Panc1 (cell line): ENCODE measurements around the gene IWS1. TPM values are rescaled to one million over a fixed set of nuclear protein-coding genes. Genes with fewer than 3 reads are reported as not detected.

Source experiments
- ATAC-seq: fragments of 200-7000 bp; cut with Tn5 transposase; 2 replicates; pipeline ENCODE4 v1.9.1; 2020; ENCODE audit warnings: mild to moderate bottlenecking, moderate library complexity
- BruUV-seq: library from RNA; stranded (reverse); fragments of 400-500 nt; replicated peaks from 2 replicates; lab custom pipeline; 2021; lab: Mats Ljungman, UMichigan
- CTCF ChIA-PET: fragments of 300-600 bp; sonication (Branson Sonifier 250); formaldehyde crosslinking; loops from one replicate; lab custom pipeline; 2022; ENCODE audit warnings: antibody characterized with exemption; lab: Charles Lee
- POLR2A ChIA-PET: fragments of 300-600 bp; sonication (Branson Sonifier 250); formaldehyde crosslinking; loops from one replicate; lab custom pipeline; 2022; ENCODE audit warnings: antibody characterized with exemption; lab: Charles Lee
- DNase-seq: peaks from one replicate; pipeline ENCODE4 v3.0.0-alpha.2; 2010; ENCODE audit warnings: low read depth, low spot score
- H3K27ac ChIP-seq: 2 replicates; pipeline ENCODE4 v1.5.1; 2011; ENCODE audit warnings: mild to moderate bottlenecking, low read length, inconsistent platforms
- H3K27me3 ChIP-seq: fragments of 200-500 bp; sonication (Bioruptor generic); 2 replicates; pipeline ENCODE4 v1.6.0; 2014; ENCODE audit warnings: low read length, inconsistent platforms; ENCODE audit not compliant: control insufficient read depth, insufficient read depth
- H3K36me3 ChIP-seq: fragments of 200-500 bp; sonication (Bioruptor generic); 2 replicates; pipeline ENCODE4 v1.5.1; 2014; ENCODE audit warnings: inconsistent platforms, mild to moderate bottlenecking, low read length, moderate library complexity; ENCODE audit not compliant: control insufficient read depth, insufficient read depth
- H3K4me1 ChIP-seq: 2 replicates; pipeline ENCODE4 v1.5.1; 2011; ENCODE audit warnings: inconsistent platforms, mild to moderate bottlenecking, low read length, moderate library complexity; ENCODE audit not compliant: control insufficient read depth, insufficient read depth
- H3K4me3 ChIP-seq, 2 experiments: 2 replicates each; pipeline ENCODE4 v1.5.1; 2011 to 2012; ENCODE audit warnings: low read depth in 2 of 2, low read length in 2 of 2, mild to moderate bottlenecking in 2 of 2, inconsistent platforms in 1 of 2, moderate library complexity in 1 of 2
- H3K9me3 ChIP-seq: fragments of 200-500 bp; sonication (Bioruptor generic); 2 replicates; pipeline ENCODE4 v1.5.1; 2014; ENCODE audit warnings: low read depth, mild to moderate bottlenecking, inconsistent platforms, low read length, moderate library complexity; ENCODE audit not compliant: control insufficient read depth, insufficient read depth
- CTCF ChIP-seq: fragments of 450-650 bp; IDR thresholded peaks from 2 replicates; pipeline ENCODE4 v1.5.1; 2017; ENCODE audit warnings: mild to moderate bottlenecking
- POLR2AphosphoS5 ChIP-seq: IDR thresholded peaks from 2 replicates; pipeline ENCODE4 v1.6.1; 2012; ENCODE audit warnings: mild to moderate bottlenecking, low read depth, low read length, moderate library complexity
- REST ChIP-seq, 2 experiments: IDR thresholded peaks; 2 replicates each; pipeline ENCODE4 v1.6.1; 2011 to 2012; ENCODE audit warnings: low read depth in 2 of 2, control low read depth in 1 of 2, low read length in 1 of 2, mild to moderate bottlenecking in 1 of 2, moderate library complexity in 1 of 2; ENCODE audit not compliant: insufficient read depth in 1 of 2
- SIN3A ChIP-seq: IDR thresholded peaks from 2 replicates; pipeline ENCODE4 v1.6.1; 2012; ENCODE audit warnings: low read depth, mild to moderate bottlenecking, low read length, moderate library complexity, borderline replicate concordance; ENCODE audit not compliant: insufficient read depth
- TCF7L2 ChIP-seq: IDR thresholded peaks from 2 replicates; pipeline ENCODE4 v1.6.1; 2011; ENCODE audit warnings: mild to moderate bottlenecking, low read depth, low read length, inconsistent platforms
- in situ Hi-C: cut with HindIII; loops from 2 replicates; pipeline ENCODE4 v1.10.0; 2016; ENCODE audit warnings: low sequenced_read_pairs, low pct_unique_long_range_greater_than_20kb
- intact Hi-C: fragments of 100-400 bp; cut with micrococcal nuclease; formaldehyde crosslinking; loops from one replicate; pipeline ENCODE4 v1.10.0; 2022; ENCODE audit not compliant: unreplicated experiment
- total RNA-seq: library from RNA; stranded (reverse); gene quantifications from one replicate; pipeline ENCODE4 v1.2.1, GENCODE V29; 2021; ENCODE audit not compliant: unreplicated experiment

IWS1 gene
- total RNA-seq, 1 experiment from 2014 or later: 48.6 TPM

GRCh38 chr2:127498386-127498785, 27.9 kb downstream of the IWS1 start:
- Histone ChIP-seq H3K9me3 (no peaks in the 10 kb centered on the region), H3K4me3 (no peak overlapping the region), H3K27me3 (no peaks in the 10 kb centered on the region), H3K36me3 (peaks cover 80% of the 10 kb centered on the region), H3K4me1 (no peaks in the 10 kb centered on the region), H3K27ac (no peak overlapping the region)
- ChIA-PET POLR2A (no interaction called here), CTCF (no interaction called here)
- ATAC-seq (no peak), DNase-seq (no peak)
- no TSS peak for BruUV-seq
- intact Hi-C loops: no loop called here
- TF ChIP-seq TCF7L2 (no peak), CTCF (no peak), REST (IDR thresholded peaks at IDR 0.05; ENCODE audit: insufficient read depth in 1 of 2, low read depth in 2 of 2, low read length in 1 of 2) (no peak), SIN3A (no peak), POLR2AphosphoS5 (no peak)
- in situ Hi-C loops: no loop called here

GRCh38 chr2:127490283-127490682, 36.0 kb downstream of the IWS1 start:
- H3K27ac ChIP-seq: no peak overlapping the region

More at GRCh38 chr2:127490283-127490682, 36.0 kb downstream of the IWS1 start:
- in situ Hi-C loops (no loop called here), intact Hi-C loops (no loop called here)
- Histone ChIP-seq H3K9me3 (no peaks in the 10 kb centered on the region), H3K27me3 (no peaks in the 10 kb centered on the region), H3K4me3 (no peak overlapping the region), H3K4me1 (no peaks in the 10 kb centered on the region), H3K36me3 (peaks cover 50% of the 10 kb centered on the region)
- CTCF ChIA-PET: no interaction called here
- POLR2A ChIA-PET: no interaction called here
- DNase-seq (no peak), ATAC-seq (no peak)
- no TSS peak for BruUV-seq
- TF ChIP-seq CTCF (no peak), REST (IDR thresholded peaks at IDR 0.05; ENCODE audit: insufficient read depth in 1 of 2, low read depth in 2 of 2, low read length in 1 of 2) (no peak), TCF7L2 (no peak)
